ENCODE results near the gene MAPK8IP2. TPM values are rescaled to one million over a fixed set of nuclear protein-coding genes. Genes with fewer than 3 reads are reported as not detected.

MAPK8IP2 gene
- total and polyA plus RNA-seq, 8 donors: 0.66 to 2.3 (median 1.0) TPM

- DNase-seq (peak in 1 of 4 donors; percentile 55), ATAC-seq (no peak)
- H3K27ac ChIP-seq: no peak overlapping the region
- no peak overlapping the region for H3K4me3 ChIP-seq
- no peaks in the 10 kb centered on the region for H3K9me3 ChIP-seq
- H3K4me1 ChIP-seq: peaks cover 0 to 8% of the 10 kb centered on the region in 2 donors
- no peak for TF ChIP-seq CTCF (IDR thresholded peaks at IDR 0.05)
- no peaks in the 10 kb centered on the region for H3K36me3 ChIP-seq
- intact Hi-C loops (cut with DNase I): no loop called here
- no peaks in the 10 kb centered on the region for H3K27me3 ChIP-seq
Measured at GRCh38 chr22:50561401-50562358, 38.9 kb upstream of the MAPK8IP2 start.

GRCh38 chr22:50562523-50563412 is 37.8 kb upstream of the MAPK8IP2 start, which contains the start of gene SYCE3:
SYCE3 (minus strand) TSS chr22:50562919; CDS start chr22:50556405, 6,514 bp downstream.
- H3K9me3 ChIP-seq: no peaks in the 10 kb centered on the region
- DNase-seq (peak; percentile 91 to 99 (median 96)), ATAC-seq (peak; percentile 98)
- TF ChIP-seq CTCF (IDR thresholded peaks at IDR 0.05): peak; percentile 96 to 100
- H3K36me3 ChIP-seq: no peaks in the 10 kb centered on the region
- H3K4me1 ChIP-seq: peaks cover 0 to 8% of the 10 kb centered on the region in 2 donors
- H3K4me3 ChIP-seq: peak within 1 kb of the TSS; percentile 48 to 56
- peak within 1 kb of the TSS; percentile 63 to 73 for H3K27ac ChIP-seq
- intact Hi-C loops (cut with DNase I): no loop called here
- no peaks in the 10 kb centered on the region for H3K27me3 ChIP-seq

- Histone ChIP-seq H3K27me3 (no peaks in the 10 kb centered on the region), H3K4me3 (peak overlapping the region; percentile 48 to 56), H3K27ac (peak overlapping the region; percentile 63 to 73), H3K36me3 (peaks cover 0 to 7% of the 10 kb centered on the region in 2 donors), H3K9me3 (no peaks in the 10 kb centered on the region), H3K4me1 (peaks cover 0 to 8% of the 10 kb centered on the region in 2 donors)
- DNase-seq (no peak), ATAC-seq (peak; percentile 31)
- intact Hi-C loops (cut with DNase I): no loop called here
- no peak for TF ChIP-seq CTCF (IDR thresholded peaks at IDR 0.05)
Measured at GRCh38 chr22:50563413-50564160, 37.0 kb upstream of the MAPK8IP2 start.

GRCh38 chr22:50564289-50564688 is 36.3 kb upstream of the MAPK8IP2 start:
- H3K4me1 ChIP-seq: peaks cover 0 to 8% of the 10 kb centered on the region in 2 donors
- ATAC-seq: no peak
- intact Hi-C loops (cut with DNase I): no loop called here

More at GRCh38 chr22:50564289-50564688, 36.3 kb upstream of the MAPK8IP2 start:
- no peak for DNase-seq
- H3K4me3 ChIP-seq: no peak overlapping the region
- TF ChIP-seq CTCF (IDR thresholded peaks at IDR 0.05): no peak
- no peaks in the 10 kb centered on the region for H3K9me3 ChIP-seq
- H3K27me3 ChIP-seq: no peaks in the 10 kb centered on the region
- H3K36me3 ChIP-seq: peaks cover 0 to 14% of the 10 kb centered on the region in 2 donors
- no peak overlapping the region for H3K27ac ChIP-seq
